Measurements from ENCODE around the gene FNIP2.

DNA sequence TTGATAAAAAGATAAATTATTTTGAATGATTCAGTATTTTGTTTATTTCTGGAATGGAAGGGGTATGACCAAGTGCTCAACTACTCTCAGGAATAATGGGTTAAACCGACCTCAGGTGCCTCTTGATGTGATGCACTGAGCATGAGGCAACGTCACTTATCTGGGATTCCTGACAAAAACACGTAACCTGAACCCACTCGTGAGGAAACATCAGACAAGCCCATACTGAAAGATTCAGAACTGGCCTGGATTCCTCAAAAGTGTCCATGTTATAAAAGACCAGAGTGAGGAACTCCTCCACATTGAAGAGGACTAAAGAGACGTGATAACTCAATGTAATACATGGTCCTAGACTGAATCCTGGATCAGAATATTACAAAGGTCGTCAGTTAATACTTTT lies 144.0 kb downstream of the FNIP2 start:
- no peak for TF ChIP-seq CTCF (IDR thresholded peaks at IDR 0.05 in 8 of 11, conservative IDR thresholded peaks at IDR 0.05 in 3 of 11)
- no peak for TF ChIP-seq POLR2AphosphoS5 (IDR thresholded peaks at IDR 0.05)
